ENCODE results near the gene POLK. TPM values are rescaled to one million over a fixed set of nuclear protein-coding genes. Genes with fewer than 3 reads are reported as not detected.

The POLK gene
- total and polyA plus RNA-seq, 2 donors from 2014 or later: 6.6 to 38.5 TPM

GRCh38 chr5:75632321-75632720, 120.6 kb downstream of the POLK start:
- intact Hi-C loops (cut with DNase I): no loop called here
- DNase-seq (no peak), FAIRE-seq (no peak)
- Histone ChIP-seq H3K27ac (ENCODE audit: low read depth in 2 of 2, low read length in 2 of 2) (no peak overlapping the region), H3K36me3 (ENCODE audit: control insufficient read depth in 2 of 3, insufficient read depth in 3 of 3, low read length in 3 of 3) (no peaks in the 10 kb centered on the region), H3K4me1 (ENCODE audit: control insufficient read depth in 2 of 3, insufficient read depth in 2 of 3, low read depth in 1 of 3, low read length in 3 of 3) (no peaks in the 10 kb centered on the region), H3K27me3 (ENCODE audit: control insufficient read depth, insufficient read depth, low read length) (no peaks in the 10 kb centered on the region), H3K9me3 (ENCODE audit: control insufficient read depth in 2 of 3, insufficient read depth in 1 of 3, low read length in 3 of 3) (no peaks in the 10 kb centered on the region), H3K9ac (ENCODE audit: low read length in 3 of 3) (no peak overlapping the region), H3K4me3 (ENCODE audit: low read length in 3 of 3) (no peak overlapping the region)
- no peak for TF ChIP-seq CTCF (IDR thresholded peaks at IDR 0.05; ENCODE audit: borderline replicate concordance, extremely low read depth, insufficient read depth)

GRCh38 chr5:75637949-75638348, 126.3 kb downstream of the POLK start:
- H3K4me1 ChIP-seq (ENCODE audit: control insufficient read depth in 2 of 3, insufficient read depth in 2 of 3, low read depth in 1 of 3, low read length in 3 of 3): no peaks in the 10 kb centered on the region
- H3K27ac ChIP-seq (ENCODE audit: low read depth in 2 of 2, low read length in 2 of 2): no peak overlapping the region
- no peak for DNase-seq
- no peaks in the 10 kb centered on the region for H3K27me3 ChIP-seq (ENCODE audit: control insufficient read depth, insufficient read depth, low read length)
- no peak overlapping the region for H3K9ac ChIP-seq (ENCODE audit: low read length in 3 of 3)
- intact Hi-C loops (cut with DNase I): no loop called here
- no peak overlapping the region for H3K4me3 ChIP-seq (ENCODE audit: low read length in 3 of 3)
- no peaks in the 10 kb centered on the region for H3K36me3 ChIP-seq (ENCODE audit: control insufficient read depth in 2 of 3, insufficient read depth in 3 of 3, low read length in 3 of 3)
- no peaks in the 10 kb centered on the region for H3K9me3 ChIP-seq (ENCODE audit: control insufficient read depth in 2 of 3, insufficient read depth in 1 of 3, low read length in 3 of 3)
- no peak for FAIRE-seq
- TF ChIP-seq CTCF (IDR thresholded peaks at IDR 0.05; ENCODE audit: borderline replicate concordance, extremely low read depth, insufficient read depth): no peak

GRCh38 chr5:75639535-75640311, 128.0 kb downstream of the POLK start:
- H3K9ac ChIP-seq (ENCODE audit: low read length in 3 of 3): no peak overlapping the region
- no peaks in the 10 kb centered on the region for H3K27me3 ChIP-seq (ENCODE audit: control insufficient read depth, insufficient read depth, low read length)
- FAIRE-seq (no peak), DNase-seq (no peak)
- H3K27ac ChIP-seq (ENCODE audit: low read depth in 2 of 2, low read length in 2 of 2): no peak overlapping the region
- no peaks in the 10 kb centered on the region for H3K4me1 ChIP-seq (ENCODE audit: control insufficient read depth in 2 of 3, insufficient read depth in 2 of 3, low read depth in 1 of 3, low read length in 3 of 3)
- no peaks in the 10 kb centered on the region for H3K36me3 ChIP-seq (ENCODE audit: control insufficient read depth in 2 of 3, insufficient read depth in 3 of 3, low read length in 3 of 3)
- no peak overlapping the region for H3K4me3 ChIP-seq (ENCODE audit: low read length in 3 of 3)
- intact Hi-C loops (cut with DNase I): no loop called here
- no peak for TF ChIP-seq CTCF (IDR thresholded peaks at IDR 0.05; ENCODE audit: borderline replicate concordance, extremely low read depth, insufficient read depth)
- H3K9me3 ChIP-seq (ENCODE audit: control insufficient read depth in 2 of 3, insufficient read depth in 1 of 3, low read length in 3 of 3): no peaks in the 10 kb centered on the region
